IPS DF 6.9 (cell line): ENCODE measurements around the gene ATRAID.

Experiments used
- DNase-seq: peaks from one replicate; pipeline ENCODE4 v3.0.0-alpha.2; 2013; ENCODE audit warnings: low read depth, low spot score
- H3K27ac ChIP-seq: one replicate; pipeline ENCODE4 v1.5.1; 2013; ENCODE audit warnings: low read length, control low read depth
- H3K27me3 ChIP-seq: 2 replicates; pipeline ENCODE4 v1.6.1; 2013; ENCODE audit warnings: mild to moderate bottlenecking, low read length; ENCODE audit not compliant: control insufficient read depth, insufficient read depth
- H3K36me3 ChIP-seq: 2 replicates; pipeline ENCODE4 v1.6.1; 2013; ENCODE audit warnings: low read length; ENCODE audit not compliant: control insufficient read depth, insufficient read depth
- H3K4me1 ChIP-seq: 2 replicates; pipeline ENCODE4 v1.6.1; 2013; ENCODE audit warnings: low read length; ENCODE audit not compliant: control insufficient read depth, insufficient read depth
- H3K4me3 ChIP-seq: 2 replicates; pipeline ENCODE4 v1.5.1; 2013; ENCODE audit warnings: mild to moderate bottlenecking, low read length
- H3K9me3 ChIP-seq: 2 replicates; pipeline ENCODE4 v1.6.1; 2013; ENCODE audit warnings: low read length, inconsistent platforms; ENCODE audit not compliant: control insufficient read depth, insufficient read depth
- WGBS: extraction: QIAGEN DNeasy Blood & Tissue Kit; methylation state at CpG from one replicate; pipeline ENCODE4 v1.1.7; 2013; ENCODE audit warnings: mixed read lengths, missing lambda C conversion rate; ENCODE audit not compliant: insufficient read length, insufficient coverage; 5-methylcytosine and 5-hydroxymethylcytosine counted together

Gene ATRAID

DNA sequence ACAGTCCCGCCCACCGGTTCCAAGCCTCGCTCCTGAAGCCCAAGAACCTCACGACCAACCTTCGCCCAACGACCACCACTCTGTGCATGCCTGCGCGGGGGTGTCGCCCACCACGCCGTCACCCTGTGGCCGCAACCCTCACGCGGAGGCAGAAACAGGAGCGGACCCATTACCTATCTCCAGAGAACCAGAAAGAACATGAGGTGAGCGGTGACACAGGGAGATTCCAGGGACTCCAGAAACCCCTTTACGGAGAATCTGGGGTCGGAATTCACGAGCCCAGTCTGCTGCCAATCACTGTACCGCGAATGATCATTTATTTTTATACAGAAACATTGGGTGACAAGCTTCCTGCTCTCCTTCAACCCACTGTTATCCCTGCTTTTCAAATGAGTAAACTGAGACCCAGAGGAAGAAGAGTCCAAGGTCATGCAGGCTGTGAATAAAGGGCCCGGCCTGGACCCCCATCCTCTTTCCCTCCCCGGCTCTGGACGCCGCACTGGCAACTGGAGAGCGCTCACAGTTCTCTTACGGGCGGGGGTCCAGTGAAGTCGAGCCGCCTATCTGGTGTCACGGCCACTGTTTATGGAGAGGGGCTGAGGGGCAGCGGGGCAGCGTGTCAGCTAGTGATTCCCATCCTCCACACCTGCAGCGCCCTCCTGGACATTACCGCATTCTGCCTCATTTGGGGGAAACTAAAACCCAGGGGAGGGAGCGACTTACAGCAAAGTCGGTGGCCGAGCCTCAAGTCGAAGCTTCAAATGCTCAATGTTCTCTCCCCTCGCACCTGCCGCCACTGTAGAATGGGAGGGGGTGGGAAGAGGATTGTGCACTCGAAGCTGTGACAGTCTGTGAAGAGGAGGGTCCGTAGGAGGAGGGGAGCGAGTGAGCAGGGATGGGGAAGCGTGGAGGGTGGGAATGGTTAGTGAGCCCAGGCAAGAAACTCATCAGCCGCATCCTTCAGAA, 51.7 kb downstream of the ATRAID start:
- H3K36me3 ChIP-seq: no peaks in the 10 kb centered on the region
- H3K27me3 ChIP-seq: peaks cover 40% of the 10 kb centered on the region
- no peak overlapping the region for H3K27ac ChIP-seq
- H3K4me3 ChIP-seq: peak overlapping the region; percentile 81; the same call in 1 of the 2 replicates
- H3K9me3 ChIP-seq: no peaks in the 10 kb centered on the region
- H3K4me1 ChIP-seq: peaks cover 4% of the 10 kb centered on the region; the same call in 1 of the 2 replicates
- WGBS: no CpG with 5 or more reads among the region's 46 CpGs
- DNase-seq: no peak

DNA sequence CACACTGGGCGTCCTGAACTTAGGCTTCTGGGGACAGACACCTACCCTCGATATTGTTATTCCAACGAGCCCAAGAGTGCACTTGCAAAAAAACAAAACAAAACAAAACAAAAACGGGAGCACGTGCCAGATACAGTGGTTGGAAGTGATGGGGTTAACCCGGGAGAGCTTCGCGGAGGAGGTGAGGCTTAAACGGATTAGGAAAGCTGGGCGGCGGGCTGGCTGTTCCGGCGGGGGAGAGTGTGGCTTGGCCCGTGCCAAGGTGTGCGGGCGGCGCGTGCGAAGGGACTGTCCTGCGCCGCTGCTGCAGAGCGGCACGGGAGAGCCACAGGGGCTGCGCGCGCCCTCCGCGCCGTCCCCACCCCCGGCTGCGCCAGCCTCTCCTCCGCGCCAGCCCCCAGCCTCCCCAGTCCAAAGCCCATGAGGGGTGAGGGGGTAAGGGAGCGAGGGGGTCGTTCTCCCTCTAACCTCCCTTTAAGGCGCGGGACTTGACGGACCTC, 52.5 kb downstream of the ATRAID start:
- Histone ChIP-seq H3K27ac (no peak overlapping the region), H3K4me1 (peaks cover 4% of the 10 kb centered on the region; the same call in 1 of the 2 replicates), H3K4me3 (peak overlapping the region; percentile 38; the same call in 1 of the 2 replicates), H3K36me3 (no peaks in the 10 kb centered on the region), H3K9me3 (no peaks in the 10 kb centered on the region), H3K27me3 (peaks cover 40% of the 10 kb centered on the region)
- no peak for DNase-seq
- WGBS: no CpG with 5 or more reads among the region's 38 CpGs

DNA sequence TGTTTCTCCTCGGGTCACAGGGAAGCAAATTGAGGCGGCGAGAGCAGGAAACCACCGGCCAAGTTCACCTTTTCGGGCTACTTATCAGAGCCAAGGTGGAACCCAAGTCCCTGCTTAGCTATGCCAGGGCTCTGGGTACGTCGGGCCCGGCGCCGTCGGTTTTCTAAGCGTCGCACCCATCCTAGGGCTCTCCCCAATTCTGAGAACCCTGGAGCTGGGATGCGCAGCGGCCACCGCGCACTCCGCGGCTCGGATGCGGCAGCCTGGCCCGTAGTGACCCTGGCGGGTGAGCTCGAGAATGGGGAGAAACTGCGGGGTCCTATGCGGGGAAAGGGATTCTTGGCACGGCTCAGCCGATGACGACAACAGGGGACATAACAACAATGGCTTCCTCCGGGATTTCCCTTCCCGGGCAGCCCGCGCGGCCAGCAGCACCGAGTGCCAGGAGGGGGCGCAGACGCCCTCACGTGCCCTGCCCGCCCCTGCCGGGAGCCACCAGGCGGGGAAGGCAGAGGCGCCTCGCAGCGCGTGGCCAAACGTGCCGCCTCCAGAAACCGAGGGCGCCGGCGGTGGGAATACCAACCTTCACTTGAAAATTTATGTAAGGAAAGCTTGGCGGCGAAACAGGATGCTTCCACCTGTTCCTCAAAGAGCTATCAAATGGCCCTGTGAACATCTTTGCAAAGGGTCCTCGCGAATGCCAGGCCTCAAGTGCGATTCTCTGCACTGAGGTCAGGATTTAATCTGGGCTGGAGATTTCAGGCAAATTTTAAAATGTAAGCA, 53.1 kb downstream of the ATRAID start:
- Histone ChIP-seq H3K27me3 (peaks cover 40% of the 10 kb centered on the region), H3K36me3 (no peaks in the 10 kb centered on the region), H3K4me3 (peak overlapping the region; percentile 38; the same call in 1 of the 2 replicates), H3K4me1 (peaks cover 4% of the 10 kb centered on the region; the same call in 1 of the 2 replicates), H3K27ac (no peak overlapping the region), H3K9me3 (no peaks in the 10 kb centered on the region)
- no CpG with 5 or more reads among the region's 56 CpGs for WGBS
- no peak for DNase-seq

DNA sequence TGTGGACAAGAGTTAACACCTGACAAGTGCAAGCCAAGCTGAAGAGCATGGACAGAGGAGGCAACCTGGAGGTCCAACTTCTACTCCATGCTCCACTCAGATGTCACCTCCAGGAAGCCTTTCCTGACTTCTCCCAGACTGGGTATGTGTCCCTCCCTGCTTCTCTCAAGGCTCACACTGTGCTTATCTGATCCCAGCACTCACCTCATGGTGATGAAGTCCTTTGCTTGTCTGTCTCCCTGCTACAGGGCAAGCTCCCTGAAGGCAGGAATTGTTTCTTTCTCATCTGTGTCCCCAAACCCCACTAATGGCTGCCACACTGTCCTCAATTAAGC, 53.7 kb downstream of the ATRAID start:
- H3K27ac ChIP-seq: no peak overlapping the region
- H3K4me3 ChIP-seq: no peak overlapping the region
- peaks cover 4% of the 10 kb centered on the region; the same call in 1 of the 2 replicates for H3K4me1 ChIP-seq
- DNase-seq: no peak
- no peaks in the 10 kb centered on the region for H3K9me3 ChIP-seq
- H3K27me3 ChIP-seq: peaks cover 40% of the 10 kb centered on the region
- no peaks in the 10 kb centered on the region for H3K36me3 ChIP-seq
